Activated gamma-delta T cell (primary cell): ENCODE results near the gene CDC42EP1.

Experiments
- DNase-seq: peaks from one replicate; lab custom pipeline; 2025; lab: John Stamatoyannopoulos, UW

Gene CDC42EP1

GRCh38 chr22:37610480-37611129 is 50.3 kb downstream of the CDC42EP1 start:
- no peak for DNase-seq

GRCh38 chr22:37611207-37611606 is 50.9 kb downstream of the CDC42EP1 start:
- DNase-seq, result no peak

- DNase-seq, result no peak
Measured at GRCh38 chr22:37616201-37617083, 56.2 kb downstream of the CDC42EP1 start.

- no peak for DNase-seq
Measured at GRCh38 chr22:37617431-37617830, 57.2 kb downstream of the CDC42EP1 start.

GRCh38 chr22:37618072-37618656 is 57.9 kb downstream of the CDC42EP1 start:
- DNase-seq, result no peak

- DNase-seq, result no peak
Measured at GRCh38 chr22:37618674-37619073, 58.4 kb downstream of the CDC42EP1 start.
